ENCODE results near the gene NDUFB5.

The NDUFB5 gene

DNA sequence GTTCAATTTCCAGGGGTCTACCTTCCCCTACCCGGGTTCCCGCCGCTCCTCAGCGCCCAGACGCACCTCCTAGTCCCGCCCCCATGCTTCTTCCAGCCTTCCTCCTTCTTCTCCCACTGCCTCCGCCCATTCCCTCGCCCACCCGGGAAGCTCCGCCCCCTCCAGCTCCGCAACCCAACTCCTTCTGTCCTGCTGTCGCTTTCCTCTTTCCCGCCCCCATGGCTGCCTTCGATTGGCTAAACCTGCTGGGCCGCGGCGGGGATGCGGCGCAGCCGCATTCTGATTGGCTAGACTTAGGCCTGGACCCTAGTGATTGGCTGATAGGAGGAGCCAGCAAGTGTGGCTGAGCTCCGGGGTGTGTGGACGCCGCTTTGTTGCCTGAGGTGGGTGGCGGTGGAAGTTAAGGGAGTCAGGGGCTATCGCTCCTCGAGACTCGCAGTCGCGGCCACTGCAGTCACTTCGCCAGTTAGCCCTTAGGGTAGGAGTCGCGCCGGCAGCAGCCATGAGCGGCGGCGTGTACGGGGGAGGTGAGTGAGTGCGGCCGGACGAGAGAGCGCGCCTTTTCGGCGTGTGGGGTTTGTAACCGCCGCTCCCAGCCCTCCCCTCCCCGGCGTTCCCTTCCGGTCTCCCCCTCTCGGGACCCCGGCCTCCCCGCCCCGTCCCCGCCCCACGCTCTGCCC, 41.9 kb upstream of the NDUFB5 start, which contains the start of gene ACTL6A:
TSS of gene ACTL6A (plus strand) at position 336 of the 680 bp plus-strand sequence. CDS start at position 503, 167 bp downstream.
- peak within 1 kb of the TSS; percentile 90 for H3K4me2 ChIP-seq (ENCODE audit: low read length)
- H3K9ac ChIP-seq (ENCODE audit: low read length) = peak within 1 kb of the TSS; percentile 86
- H3K27ac ChIP-seq (ENCODE audit: low read length) = peak within 1 kb of the TSS; percentile 74
- peaks cover 7% of the 10 kb centered on the region; the same call in 1 of the 2 replicates for H4K20me1 ChIP-seq (ENCODE audit: insufficient read depth, low read length)
- no peaks in the 10 kb centered on the region for H3K36me3 ChIP-seq (replicated peaks; ENCODE audit: low read depth, low read length)
- peaks cover 46% of the 10 kb centered on the region for H3K79me2 ChIP-seq (ENCODE audit: low read length)
- H2AFZ ChIP-seq (ENCODE audit: low read depth, low read length) = peak within 1 kb of the TSS; percentile 82
- H3K9me3 ChIP-seq (ENCODE audit: insufficient read depth, low read length) = no peaks in the 10 kb centered on the region
- H3K27me3 ChIP-seq (ENCODE audit: low read depth, low read length) = no peaks in the 10 kb centered on the region
- H3K4me3 ChIP-seq (ENCODE audit: low read length) = peak within 1 kb of the TSS; percentile 91
- H3K4me1 ChIP-seq (ENCODE audit: low read length) = peaks cover 35% of the 10 kb centered on the region
- TF ChIP-seq EZH2phosphoT487 (IDR thresholded peaks at IDR 0.05; ENCODE audit: low read depth) (no peak), CTCF (IDR thresholded peaks at IDR 0.05; ENCODE audit: low read depth, low read length) (no peak)

- Histone ChIP-seq H3K4me3 (ENCODE audit: low read length) (peak overlapping the region; percentile 91), H3K27me3 (ENCODE audit: low read depth, low read length) (no peaks in the 10 kb centered on the region), H3K79me2 (ENCODE audit: low read length) (peaks cover 51% of the 10 kb centered on the region), H4K20me1 (ENCODE audit: insufficient read depth, low read length) (peaks cover 8% of the 10 kb centered on the region), H2AFZ (ENCODE audit: low read depth, low read length) (no peak overlapping the region), H3K27ac (ENCODE audit: low read length) (peak overlapping the region; percentile 74), H3K9me3 (ENCODE audit: insufficient read depth, low read length) (no peaks in the 10 kb centered on the region), H3K9ac (ENCODE audit: low read length) (peak overlapping the region; percentile 86), H3K4me2 (ENCODE audit: low read length) (peak overlapping the region; percentile 90), H3K4me1 (ENCODE audit: low read length) (peaks cover 35% of the 10 kb centered on the region), H3K36me3 (replicated peaks; ENCODE audit: low read depth, low read length) (no peaks in the 10 kb centered on the region)
- peak; percentile 3; the same call in 1 of the 2 replicates for TF ChIP-seq CTCF (IDR thresholded peaks at IDR 0.05; ENCODE audit: low read depth, low read length)
- TF ChIP-seq EZH2phosphoT487 (IDR thresholded peaks at IDR 0.05; ENCODE audit: low read depth) = no peak
Measured at GRCh38 chr3:179563271-179563783, 41.3 kb upstream of the NDUFB5 start.

GRCh38 chr3:179565496-179565895, 39.1 kb upstream of the NDUFB5 start:
- H3K27ac ChIP-seq (ENCODE audit: low read length) = no peak overlapping the region
- no peak overlapping the region; the same call in 1 of the 2 replicates for H3K9ac ChIP-seq (ENCODE audit: low read length)
- no peak overlapping the region for H2AFZ ChIP-seq (ENCODE audit: low read depth, low read length)
- H3K27me3 ChIP-seq (ENCODE audit: low read depth, low read length) = no peaks in the 10 kb centered on the region
- peaks cover 8% of the 10 kb centered on the region for H3K36me3 ChIP-seq (replicated peaks; ENCODE audit: low read depth, low read length)
- no peaks in the 10 kb centered on the region for H3K9me3 ChIP-seq (ENCODE audit: insufficient read depth, low read length)
- H3K4me3 ChIP-seq (ENCODE audit: low read length) = no peak overlapping the region; the same call in 1 of the 2 replicates
- peaks cover 16% of the 10 kb centered on the region for H4K20me1 ChIP-seq (ENCODE audit: insufficient read depth, low read length)
- peak overlapping the region; percentile 56 for H3K4me2 ChIP-seq (ENCODE audit: low read length)
- peaks cover 26% of the 10 kb centered on the region for H3K4me1 ChIP-seq (ENCODE audit: low read length)
- peaks cover 61% of the 10 kb centered on the region for H3K79me2 ChIP-seq (ENCODE audit: low read length)
- TF ChIP-seq CTCF (IDR thresholded peaks at IDR 0.05; ENCODE audit: low read depth, low read length) (no peak), EZH2phosphoT487 (IDR thresholded peaks at IDR 0.05; ENCODE audit: low read depth) (no peak)

DNA sequence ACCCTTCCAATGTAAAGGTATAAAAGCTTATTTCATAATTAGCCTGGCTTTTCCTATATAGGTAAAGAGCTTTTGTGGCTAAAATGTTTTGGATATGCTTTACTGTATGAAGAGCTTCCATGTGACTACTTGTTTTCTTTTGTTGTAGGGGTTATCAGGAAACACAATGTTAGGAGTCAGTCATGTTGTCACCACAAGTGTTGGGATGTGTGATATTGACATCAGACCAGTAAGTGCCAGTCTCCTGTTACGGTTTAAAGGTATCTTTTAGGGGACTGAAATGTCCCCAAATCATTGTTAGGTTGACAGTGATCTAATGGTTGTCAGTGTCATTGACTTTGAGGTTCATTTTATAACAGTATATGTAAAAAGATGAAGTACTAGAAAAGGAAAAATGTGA, 23.6 kb upstream of the NDUFB5 start:
- H3K4me2 ChIP-seq (ENCODE audit: low read length) = no peak overlapping the region
- no peaks in the 10 kb centered on the region for H3K27me3 ChIP-seq (ENCODE audit: low read depth, low read length)
- H3K79me2 ChIP-seq (ENCODE audit: low read length) = no peaks in the 10 kb centered on the region
- H2AFZ ChIP-seq (ENCODE audit: low read depth, low read length) = no peak overlapping the region
- H3K9me3 ChIP-seq (ENCODE audit: insufficient read depth, low read length) = no peaks in the 10 kb centered on the region
- no peak for TF ChIP-seq CTCF (IDR thresholded peaks at IDR 0.05; ENCODE audit: low read depth, low read length)
- TF ChIP-seq EZH2phosphoT487 (IDR thresholded peaks at IDR 0.05; ENCODE audit: low read depth) = no peak
- H3K9ac ChIP-seq (ENCODE audit: low read length) = no peak overlapping the region
- H3K4me1 ChIP-seq (ENCODE audit: low read length) = no peaks in the 10 kb centered on the region
- no peak overlapping the region for H3K27ac ChIP-seq (ENCODE audit: low read length)
- H3K4me3 ChIP-seq (ENCODE audit: low read length) = no peak overlapping the region
- H4K20me1 ChIP-seq (ENCODE audit: insufficient read depth, low read length) = no peaks in the 10 kb centered on the region
- H3K36me3 ChIP-seq (replicated peaks; ENCODE audit: low read depth, low read length) = peaks cover 53% of the 10 kb centered on the region
